HG02678 (cell line): ENCODE data around the gene CCDC69.

Source experiments
- ATAC-seq: cut with Tn5 transposase; IDR thresholded peaks from one replicate; pipeline ENCODE4 v1.9.1; 2021; ENCODE audit warnings: mild to moderate bottlenecking, moderate library complexity; ENCODE audit not compliant: unreplicated experiment

Gene CCDC69

DNA sequence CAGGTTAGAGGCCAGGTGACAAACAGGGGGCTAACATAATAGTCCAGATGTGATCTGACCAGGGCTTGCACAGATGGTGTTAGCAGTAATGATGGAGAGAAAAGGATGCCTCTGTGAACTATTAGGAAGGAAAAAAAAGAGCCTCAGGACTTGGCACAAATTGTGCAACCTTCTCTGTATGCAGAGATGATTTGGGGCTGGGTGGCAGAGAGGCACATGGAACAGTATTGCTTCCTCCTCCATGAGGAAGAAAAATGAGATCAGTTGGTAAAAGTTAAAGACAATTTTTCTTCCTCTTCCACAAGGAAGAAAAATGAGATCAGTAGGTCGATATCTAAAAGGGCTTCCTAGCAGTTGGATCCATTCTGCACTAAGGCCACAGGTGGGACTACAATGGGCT lies 52.4 kb downstream of the CCDC69 start:
- no peak for ATAC-seq

DNA sequence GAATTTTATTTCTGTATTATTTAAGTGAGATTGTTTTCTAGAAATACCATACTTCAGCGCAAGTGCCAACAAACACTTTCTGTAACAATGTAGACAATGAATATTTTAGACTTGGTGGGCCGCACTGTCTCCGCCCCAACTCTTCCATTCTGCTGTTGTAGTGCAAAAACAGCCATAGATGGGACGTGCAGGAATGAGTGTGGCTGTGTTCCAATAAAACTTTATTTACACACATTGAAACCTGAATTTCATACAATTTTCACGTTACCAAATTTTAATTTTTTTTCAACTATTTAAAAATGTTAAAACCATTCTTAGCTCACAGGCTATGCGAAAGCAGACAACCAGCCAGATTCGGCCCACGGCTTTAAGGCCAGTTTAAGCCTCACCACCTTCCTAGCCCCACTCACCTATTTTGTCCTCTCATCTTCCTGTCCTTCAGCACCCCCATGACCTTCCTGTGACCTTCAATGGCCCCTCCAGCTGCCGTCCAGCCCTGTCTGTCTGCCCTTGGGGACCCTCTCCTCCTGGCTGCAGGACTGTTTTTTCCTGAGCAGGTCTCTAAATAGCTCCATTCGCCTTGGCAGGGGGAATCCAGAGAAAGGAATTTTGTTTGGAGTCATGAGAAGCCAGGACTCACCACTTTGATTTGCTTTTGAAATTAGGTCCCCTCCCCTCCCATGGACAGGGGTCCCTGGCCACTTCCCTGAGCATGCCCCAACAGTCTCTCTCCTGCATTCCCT lies 55.1 kb downstream of the CCDC69 start:
- no peak for ATAC-seq

DNA sequence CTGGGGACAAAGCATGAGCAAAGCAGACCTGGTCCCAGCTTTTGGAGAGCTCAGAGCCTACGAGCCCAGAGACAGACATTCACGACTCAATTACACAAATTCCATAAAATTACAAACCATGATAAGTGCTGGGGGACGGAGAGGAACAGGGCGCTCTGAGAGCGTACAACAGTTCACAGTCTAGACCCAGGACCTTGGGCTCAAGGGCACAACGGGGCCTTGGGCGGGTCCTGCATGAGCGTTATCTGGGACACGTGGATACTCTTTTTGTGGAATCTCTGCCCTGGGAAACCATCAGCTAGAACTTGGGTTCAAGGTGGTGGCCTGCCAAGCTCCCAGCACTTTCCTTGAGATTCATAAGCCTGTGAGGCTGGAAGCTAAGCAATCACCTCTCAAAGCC lies 56.9 kb downstream of the CCDC69 start:
- no peak for ATAC-seq

DNA sequence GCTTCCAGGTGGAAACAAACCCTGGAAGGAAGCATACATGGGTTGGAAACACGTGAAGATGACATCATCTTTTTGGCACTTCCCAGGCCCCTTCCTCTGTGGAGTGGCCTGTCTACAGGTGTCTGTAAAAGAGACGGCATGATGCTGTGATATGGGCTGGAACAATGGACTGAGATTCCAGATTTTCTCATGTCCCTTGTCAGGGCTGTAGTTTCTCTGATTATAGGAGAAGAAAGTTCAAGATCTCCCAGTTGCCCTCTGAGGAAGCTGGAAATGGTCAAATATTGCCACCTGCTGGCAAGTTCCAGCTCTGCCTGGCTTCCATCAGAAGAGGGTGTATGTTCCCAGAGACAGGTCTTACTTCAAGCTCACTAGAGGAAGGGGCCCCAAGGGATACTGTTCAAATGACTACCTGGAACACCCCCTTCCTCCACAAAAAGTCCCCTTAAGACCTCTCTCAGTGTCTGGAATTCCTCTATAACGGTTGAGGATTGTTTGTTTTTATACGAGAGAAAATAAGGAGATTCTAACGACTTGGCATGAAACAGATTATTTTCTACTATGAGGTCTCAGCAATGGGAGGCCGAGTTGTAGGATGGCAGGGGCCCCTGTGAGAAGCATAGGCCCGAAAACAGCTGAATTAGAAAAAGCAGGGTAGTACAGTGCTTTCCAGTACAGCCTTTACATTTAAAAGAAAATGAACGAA lies 59.1 kb downstream of the CCDC69 start:
- peak; percentile 94 for ATAC-seq

DNA sequence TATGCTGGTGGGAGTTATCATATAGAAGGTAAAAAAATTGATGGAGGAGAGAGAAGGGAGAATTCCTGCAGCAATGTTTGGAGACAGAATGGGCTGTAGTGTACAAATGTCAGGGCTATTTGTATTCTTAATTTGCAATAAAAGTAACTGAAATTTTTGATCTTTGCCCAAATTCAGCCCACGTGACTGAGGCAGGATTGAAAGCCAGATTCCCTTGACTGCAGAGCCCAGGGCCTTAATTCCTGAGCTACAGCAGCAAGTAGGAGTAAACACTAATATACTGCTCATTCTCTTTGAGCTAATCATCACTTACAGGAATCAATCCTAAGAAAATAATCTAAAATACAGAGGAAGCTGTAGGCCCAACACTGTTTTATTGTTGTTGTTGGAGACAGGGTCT lies 61.1 kb downstream of the CCDC69 start:
- ATAC-seq: no peak

DNA sequence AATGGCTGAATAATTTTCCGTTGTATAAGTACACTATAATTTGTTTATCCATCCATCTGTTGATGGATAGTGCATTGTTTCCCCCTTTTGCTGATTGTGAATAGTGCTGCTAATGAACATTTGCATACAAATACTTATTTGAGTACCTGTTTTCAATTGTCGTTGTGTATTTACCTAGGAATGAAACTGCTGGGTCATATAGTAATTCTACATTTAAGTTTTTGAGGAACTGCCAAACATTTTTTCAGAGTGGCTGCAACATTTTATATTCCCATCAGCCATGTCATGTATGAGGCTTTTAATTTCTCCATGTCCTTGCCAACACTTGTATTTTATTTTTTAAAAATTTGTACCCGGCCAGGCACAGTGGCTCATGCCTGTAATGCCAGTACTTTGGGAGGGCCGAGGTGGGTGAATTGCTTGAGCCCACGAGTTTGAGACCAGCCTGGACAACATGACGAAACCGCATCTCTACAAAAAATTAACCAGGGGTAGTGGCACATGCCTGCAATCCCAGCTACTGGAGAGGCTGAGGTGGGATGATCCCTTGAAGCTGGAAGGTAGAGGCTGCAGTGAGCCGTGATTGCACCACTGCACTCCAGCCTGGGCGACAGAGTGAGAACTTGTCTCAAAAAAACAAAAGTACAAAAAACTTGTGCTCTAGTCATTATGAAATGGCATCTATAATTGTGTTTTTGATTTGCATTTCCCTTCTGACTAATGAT lies 64.1 kb downstream of the CCDC69 start:
- no peak for ATAC-seq

DNA sequence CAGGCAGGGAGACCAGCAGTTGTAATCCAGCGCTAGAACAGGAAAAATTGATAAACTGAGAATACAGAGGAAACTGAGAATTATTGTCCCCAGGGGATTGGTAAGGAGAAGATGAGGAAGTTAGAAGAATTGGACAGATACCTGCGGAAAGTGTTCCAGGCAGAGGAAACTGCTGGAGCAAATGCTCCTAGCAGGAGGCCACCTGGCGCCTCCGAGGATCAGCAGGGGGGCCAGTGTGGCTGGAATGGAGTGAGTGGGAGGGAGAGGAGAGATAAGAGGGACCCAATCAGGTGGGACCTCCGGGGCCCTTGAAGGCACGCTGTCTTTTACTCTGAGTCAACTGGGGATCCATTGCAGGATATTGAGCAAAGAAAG lies 65.6 kb downstream of the CCDC69 start:
- no peak for ATAC-seq

DNA sequence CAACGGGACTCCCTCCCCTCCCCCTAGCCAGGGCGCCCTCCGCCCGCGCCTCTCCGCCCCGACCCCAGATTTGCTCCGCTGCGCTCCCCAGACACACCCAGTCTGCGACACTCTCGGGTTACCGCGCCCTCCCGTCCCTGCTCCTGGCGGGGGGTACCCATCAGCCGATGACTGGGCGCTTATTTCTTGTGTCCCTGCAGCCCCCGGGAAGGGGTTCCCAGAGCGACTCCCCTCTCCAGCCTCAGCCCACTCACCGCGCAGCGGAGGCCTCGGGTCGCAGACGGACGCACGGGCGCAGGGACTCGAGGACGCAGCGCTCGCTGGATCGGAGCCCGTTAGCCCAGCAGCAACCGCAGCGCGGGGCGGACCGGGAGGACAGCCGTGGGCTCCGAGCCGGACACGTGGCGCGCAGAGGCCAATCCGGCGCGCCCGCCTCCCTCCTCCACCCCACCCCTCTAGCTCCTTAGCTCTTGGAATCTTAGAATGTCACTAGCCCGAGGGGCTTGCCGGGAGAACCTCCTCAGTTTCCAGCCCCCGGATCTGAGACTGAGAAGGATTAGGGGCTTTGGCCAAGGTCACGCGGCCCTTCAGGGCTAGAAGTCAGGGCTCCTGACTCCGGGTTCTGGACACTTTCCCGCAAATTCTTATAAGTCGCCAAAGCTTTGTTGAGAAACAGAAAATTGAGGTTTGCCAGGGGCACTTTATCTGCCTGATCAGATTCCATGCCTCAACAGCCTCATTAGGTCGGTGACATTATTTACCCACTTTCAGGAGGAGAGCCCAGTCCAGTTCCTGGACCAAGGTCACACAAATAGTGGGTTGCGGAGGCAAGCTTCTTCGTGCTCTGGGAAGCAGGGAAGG lies 66.2 kb downstream of the CCDC69 start, which contains the start of gene ANXA6:
ANXA6 (minus strand) TSS at position 354 of the 861 bp plus-strand sequence. CDS start 9,878 bp downstream, outside the sequence.
- peak; percentile 58 for ATAC-seq

DNA sequence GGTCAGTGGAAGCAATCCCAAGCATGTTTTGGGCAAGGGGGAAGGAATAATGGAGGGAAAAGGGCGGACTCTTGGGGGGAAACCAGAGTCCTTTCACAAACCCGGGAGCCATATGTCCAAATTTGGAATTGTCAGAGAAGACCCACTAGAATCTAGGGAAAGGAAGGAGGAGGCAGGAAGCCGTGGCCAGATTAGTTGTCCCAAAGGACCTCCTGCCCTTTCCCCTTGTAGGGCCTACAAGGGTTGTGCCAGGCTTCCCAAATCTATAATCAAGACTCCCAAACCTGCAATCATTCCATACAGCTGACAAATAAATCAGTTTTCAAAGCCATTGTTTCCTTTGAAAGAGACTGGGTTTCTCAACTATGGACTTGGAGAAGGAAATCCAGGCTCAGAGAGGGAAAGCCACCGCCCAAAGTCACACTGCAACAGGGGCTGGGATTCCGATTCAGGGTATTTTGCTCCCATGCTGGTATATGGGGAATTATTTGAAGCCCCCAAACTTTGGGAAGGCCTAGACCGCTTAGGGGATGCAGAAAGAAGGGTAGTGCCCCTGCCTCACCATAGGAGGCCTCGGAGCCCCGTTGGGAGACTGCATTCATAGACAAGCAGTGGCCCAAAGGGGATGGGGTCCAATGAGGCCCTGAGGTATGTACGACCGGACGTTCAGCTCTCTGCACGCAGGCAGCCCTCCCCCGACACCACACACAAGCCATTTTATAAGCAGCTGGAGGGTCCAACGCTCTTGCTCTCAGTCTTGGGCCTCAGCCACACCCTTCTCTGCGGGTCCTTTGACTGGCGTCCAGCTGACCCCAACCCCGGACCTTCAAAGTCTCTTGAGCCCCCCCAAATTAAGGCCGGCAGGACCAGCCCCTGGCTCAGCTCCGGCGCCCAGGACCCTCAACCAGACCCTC lies 67.1 kb downstream of the CCDC69 start:
- no peak for ATAC-seq

DNA sequence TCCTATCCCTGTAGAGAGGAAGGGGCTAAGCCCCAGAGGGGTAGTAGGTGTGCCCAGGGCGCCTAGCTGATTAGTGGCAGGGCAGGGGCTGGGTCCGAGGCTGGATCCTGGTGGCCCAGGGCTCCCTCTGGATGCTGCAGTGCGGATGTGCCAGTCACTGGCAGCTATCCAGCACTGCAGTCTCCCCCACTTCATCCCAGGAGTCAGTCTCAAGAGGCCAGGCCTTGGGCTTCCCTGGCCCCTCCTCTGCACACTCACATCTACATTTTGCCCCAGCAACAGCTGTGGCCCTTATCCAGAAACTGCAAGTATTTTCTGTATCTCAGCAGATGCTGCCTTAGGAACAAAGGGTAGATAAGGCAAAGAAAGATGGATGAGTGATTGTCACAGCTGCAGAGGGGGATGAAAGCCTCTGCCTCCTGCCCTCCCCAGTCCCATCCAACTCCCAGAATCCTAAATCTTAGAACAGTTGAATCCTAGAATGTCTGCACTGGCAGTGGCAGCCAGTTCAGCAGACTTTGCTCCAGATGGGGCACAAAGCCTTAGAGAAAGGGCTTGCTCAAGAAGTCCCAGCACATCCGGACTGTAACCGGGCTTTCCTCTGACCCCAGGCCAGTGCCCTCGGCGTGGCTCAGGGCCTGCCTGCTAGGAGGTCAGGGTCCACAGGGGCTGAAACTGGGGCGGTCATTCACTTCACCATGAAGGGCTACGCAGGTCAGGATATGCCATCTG lies 68.0 kb downstream of the CCDC69 start:
- peak; percentile 31 for ATAC-seq

DNA sequence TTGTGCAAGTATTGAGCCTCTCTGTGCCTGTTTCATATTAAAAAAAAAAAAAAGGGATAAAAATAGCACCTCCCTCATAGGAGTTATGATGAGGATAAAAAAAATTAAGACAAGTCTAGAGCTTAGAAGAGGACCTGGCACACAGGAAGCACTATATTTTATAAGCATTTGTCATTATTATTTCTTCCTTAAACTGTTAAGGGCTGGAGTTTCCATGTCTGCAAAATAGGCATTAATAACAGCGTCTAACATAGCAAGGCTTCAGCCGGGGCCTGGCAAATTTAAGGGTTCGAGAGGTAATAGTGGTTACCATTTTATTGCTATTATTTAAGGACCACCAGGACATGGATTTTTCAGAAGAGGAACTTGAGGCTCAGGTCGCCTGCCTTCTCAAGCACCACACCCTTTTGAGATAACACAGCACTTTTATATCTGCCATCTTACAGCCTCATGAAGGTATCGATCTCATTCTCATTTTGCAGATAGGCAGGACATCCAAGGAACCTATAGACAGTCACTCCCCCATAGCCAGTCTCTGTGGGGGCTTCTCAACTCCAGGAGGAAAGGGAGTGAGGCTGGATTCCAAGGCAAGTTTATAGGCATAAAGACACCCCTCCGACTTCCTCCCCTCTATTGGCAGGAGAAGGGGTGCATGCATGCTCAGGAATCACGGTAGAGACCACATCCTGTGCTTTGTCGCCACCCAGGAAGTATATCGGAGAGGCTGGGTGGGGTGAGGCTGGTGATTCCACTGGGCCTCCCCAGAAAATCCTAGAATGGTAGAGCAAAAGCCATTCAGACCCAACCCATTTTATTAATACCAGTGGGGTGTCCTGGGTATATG lies 68.7 kb downstream of the CCDC69 start:
- peak; percentile 31 for ATAC-seq

DNA sequence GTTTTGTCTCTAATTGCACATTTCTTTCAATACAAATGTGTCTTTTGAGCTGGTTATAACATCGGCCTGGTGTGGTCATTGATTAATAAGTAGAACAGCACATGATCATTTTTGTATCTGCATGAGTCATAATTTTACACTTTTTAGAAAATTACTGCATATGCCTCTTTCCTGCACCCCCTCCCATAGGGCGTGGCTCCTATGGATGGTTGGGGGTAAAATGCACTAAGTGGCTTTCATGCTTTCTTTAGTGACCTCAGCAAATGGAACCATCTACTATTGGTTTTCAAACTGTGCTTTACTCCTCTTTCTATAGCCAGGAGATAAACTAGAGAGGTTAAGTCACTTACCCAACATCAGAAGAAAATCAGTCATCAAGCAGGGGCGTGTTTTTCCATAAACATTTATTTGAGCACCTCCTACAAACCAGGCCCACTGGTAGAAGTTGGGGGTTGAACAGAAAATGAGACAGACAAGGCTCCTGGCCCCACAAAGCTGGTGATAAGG lies 70.1 kb downstream of the CCDC69 start:
- ATAC-seq: no peak

DNA sequence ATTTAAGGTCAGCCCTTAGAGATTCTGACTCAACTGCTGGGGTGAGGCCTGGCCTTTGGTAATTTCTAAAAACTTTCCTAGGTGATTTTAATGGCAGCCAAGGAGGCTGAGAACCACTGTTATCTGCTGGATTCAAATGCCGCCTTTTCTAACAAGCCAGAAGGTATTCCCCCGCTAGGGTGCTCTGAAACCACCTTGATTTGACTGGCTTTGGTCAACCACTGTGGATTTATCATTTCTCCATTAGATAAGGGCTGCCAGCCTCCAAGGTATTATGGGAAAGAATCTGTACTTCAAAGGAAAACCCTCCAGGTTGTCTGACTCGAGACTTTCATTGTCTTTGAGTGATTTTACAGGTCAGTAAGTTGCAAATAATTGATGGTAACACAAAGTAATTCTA lies 70.6 kb downstream of the CCDC69 start:
- ATAC-seq: no peak

DNA sequence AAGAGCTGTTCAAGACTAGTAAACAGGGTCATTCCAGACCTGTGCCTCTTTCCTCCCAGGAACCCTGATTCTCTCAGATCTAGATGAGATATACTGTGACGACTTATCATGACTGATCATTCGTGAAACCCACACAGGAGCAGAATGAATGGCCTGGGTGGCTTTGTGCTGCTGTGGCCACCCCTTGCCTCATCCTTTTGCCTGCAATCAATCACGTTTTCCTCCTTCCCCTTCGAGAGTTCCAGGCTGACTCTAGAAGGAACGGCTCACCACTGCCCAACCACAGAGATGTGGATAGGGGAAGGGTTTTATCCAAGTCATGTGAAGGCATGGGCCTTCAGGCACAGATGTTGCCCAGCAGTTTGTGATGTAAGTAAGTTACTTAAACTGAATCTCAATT lies 72.1 kb downstream of the CCDC69 start:
- ATAC-seq: peak; percentile 30

DNA sequence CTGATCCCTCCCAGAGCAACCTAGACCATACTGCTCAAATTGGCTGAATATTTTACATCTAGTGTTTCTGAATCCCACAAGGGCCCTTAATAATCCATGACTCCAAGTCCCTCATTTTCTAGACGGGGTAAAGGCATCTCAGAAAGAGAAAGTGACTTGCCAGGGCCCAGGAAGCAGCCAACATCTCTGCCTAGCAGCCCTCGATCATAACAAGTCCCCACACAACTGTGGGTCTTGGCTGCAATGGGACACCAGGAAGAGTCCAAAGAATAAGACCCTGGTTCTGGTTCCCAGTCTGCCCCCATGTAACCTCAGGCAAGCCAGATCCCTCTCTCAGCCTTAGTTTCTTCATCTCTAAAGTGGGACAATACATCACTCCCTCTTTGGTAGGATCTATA lies 72.6 kb downstream of the CCDC69 start:
- ATAC-seq: no peak

DNA sequence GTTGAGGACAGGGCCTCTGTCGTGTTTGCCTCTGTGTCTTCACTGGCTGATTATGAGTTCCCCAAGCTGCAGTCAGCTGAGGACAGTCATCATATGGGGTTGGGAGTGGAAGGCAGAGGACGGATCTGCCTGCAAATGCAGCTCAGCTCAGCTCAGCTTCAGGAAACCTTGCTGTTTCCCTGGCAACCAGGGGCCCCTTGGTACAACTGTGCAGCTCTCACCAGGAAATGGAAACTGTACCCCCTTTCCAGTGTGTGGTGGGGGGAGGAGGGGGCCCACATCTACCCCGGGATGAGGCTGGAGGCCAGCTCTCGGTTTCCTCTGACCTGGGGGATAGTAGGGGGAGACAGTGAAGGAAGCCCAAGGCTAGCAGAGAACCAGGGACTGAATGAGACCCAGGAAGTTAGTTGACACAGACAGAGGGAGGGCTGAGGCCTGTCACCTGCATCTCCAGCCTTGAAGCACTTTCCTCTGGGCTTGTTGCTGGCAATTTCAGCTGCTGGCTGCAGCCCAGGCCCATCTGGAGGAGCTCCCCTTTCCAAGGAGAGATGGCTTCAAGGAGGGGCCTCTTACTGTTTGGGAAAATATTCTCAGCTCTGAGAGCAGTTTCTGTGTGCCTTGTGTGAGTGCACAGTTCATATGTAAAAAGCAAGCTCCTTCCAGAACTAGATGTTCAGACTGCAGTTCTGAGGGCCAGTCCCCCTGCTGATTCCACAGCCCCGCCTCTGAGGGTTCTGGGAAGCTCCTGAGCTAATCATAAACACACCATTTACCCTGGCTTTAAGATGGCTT lies 73.2 kb downstream of the CCDC69 start:
- peak; percentile 47 for ATAC-seq

DNA sequence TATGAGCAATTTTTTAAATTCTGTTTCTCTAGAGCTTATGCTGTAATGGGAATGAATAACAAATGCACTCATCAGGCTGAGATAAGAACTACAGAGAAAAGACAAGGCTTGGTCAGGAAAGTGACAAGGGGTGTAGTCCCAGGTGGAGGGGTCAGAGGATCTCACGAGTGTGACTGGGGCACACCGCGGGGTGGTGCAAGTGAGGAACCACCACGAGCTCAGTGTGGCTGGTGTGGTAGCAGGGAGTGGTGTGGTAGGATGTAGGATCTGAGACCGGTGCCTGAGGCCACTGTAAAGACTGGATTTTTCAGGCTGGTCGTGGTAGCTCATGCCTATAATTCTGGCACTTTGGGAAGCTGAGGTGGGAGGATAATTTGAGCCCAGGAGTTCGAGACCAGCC lies 75.3 kb downstream of the CCDC69 start:
- ATAC-seq: no peak
